ENCODE measurements around the gene ARSI.
A peak's percentile ranks its signal among the peaks of the same experiment; 100 is the strongest.

The ARSI gene

DNA sequence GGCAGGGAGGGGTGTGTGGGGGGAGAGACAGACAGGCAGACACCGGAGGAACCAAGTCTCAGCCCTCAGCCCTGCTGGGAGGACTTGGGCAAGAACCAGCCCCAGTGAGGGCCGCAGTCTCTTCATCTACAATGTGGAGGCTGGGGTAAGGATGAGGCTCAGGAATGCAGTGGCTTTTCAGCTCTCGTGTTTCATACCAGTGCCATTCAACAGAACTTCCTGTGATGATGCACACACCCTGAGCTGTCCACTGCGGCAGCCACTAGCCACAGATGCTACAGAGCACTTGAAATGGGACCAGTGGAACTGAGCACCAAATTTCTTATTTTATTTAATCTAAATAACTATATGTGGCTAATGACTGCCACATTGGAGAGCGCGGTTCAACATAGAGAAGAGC is 23.8 kb downstream of the ARSI start:
- CTCF ChIA-PET, result interaction anchor here (0.6 kb wide), 1 partner anchor 220 kb away, joined by 7 read pairs; no protein-coding TSS in a partner anchor
- no peak for TF ChIP-seq CTCF (conservative IDR thresholded peaks at IDR 0.05; ENCODE audit: low read depth)
- peak; percentile 49 for DNase-seq (ENCODE audit: low spot score)
- peak overlapping the region; percentile 19 for H3K27ac ChIP-seq
- POLR2A ChIA-PET (ENCODE audit: low non-redundant PET), result no interaction called here

GRCh38 chr5:150278046-150278730 is 24.5 kb downstream of the ARSI start:
- H3K27ac ChIP-seq, result peak overlapping the region; percentile 19
- CTCF ChIA-PET, result interaction anchor here (0.6 kb wide), 1 partner anchor 219 kb away, joined by 7 read pairs; no protein-coding TSS in a partner anchor
- TF ChIP-seq CTCF (conservative IDR thresholded peaks at IDR 0.05; ENCODE audit: low read depth), result no peak
- DNase-seq (ENCODE audit: low spot score), result no peak
- POLR2A ChIA-PET (ENCODE audit: low non-redundant PET), result no interaction called here

- no peak overlapping the region for H3K27ac ChIP-seq
- no peak for DNase-seq (ENCODE audit: low spot score)
- CTCF ChIA-PET, result interaction anchor here (0.9 kb wide), 1 partner anchor 9 kb away, joined by 3 read pairs; no protein-coding TSS in a partner anchor
- TF ChIP-seq CTCF (conservative IDR thresholded peaks at IDR 0.05; ENCODE audit: low read depth), result no peak
- POLR2A ChIA-PET (ENCODE audit: low non-redundant PET), result interaction anchor here (0.6 kb wide), 1 partner anchor 172 kb away, joined by 3 read pairs; no protein-coding TSS in a partner anchor
Observed at GRCh38 chr5:150277043-150277442, 25.7 kb downstream of the ARSI start.

GRCh38 chr5:150274811-150275210 is 27.9 kb downstream of the ARSI start:
- no peak overlapping the region for H3K27ac ChIP-seq
- no peak for DNase-seq (ENCODE audit: low spot score)
- ChIA-PET CTCF (interaction anchor here (0.7 to 0.8 kb wide), 2 partner anchors 33 to 68 kb away, joined by 3 to 4 read pairs; no protein-coding TSS in a partner anchor), POLR2A (ENCODE audit: low non-redundant PET) (no interaction called here)
- no peak for TF ChIP-seq CTCF (conservative IDR thresholded peaks at IDR 0.05; ENCODE audit: low read depth)

GRCh38 chr5:150272531-150272930 is 30.2 kb downstream of the ARSI start:
- ChIA-PET CTCF (interaction anchor here (0.6 to 4.4 kb wide), 10 partner anchors 10 to 178 kb away, joined by 3 to 49 read pairs (median 4); partner anchors contain the start of gene CAMK2A), POLR2A (ENCODE audit: low non-redundant PET) (interaction anchor here (0.7 kb wide), 1 partner anchor 78 kb away, joined by 5 read pairs; no protein-coding TSS in a partner anchor)
- H3K27ac ChIP-seq, result peak overlapping the region; percentile 10; the same call in 1 of the 2 replicates
- DNase-seq (ENCODE audit: low spot score), result peak; percentile 66
- TF ChIP-seq CTCF (conservative IDR thresholded peaks at IDR 0.05; ENCODE audit: low read depth), result no peak; the same call in 1 of the 2 replicates

DNA sequence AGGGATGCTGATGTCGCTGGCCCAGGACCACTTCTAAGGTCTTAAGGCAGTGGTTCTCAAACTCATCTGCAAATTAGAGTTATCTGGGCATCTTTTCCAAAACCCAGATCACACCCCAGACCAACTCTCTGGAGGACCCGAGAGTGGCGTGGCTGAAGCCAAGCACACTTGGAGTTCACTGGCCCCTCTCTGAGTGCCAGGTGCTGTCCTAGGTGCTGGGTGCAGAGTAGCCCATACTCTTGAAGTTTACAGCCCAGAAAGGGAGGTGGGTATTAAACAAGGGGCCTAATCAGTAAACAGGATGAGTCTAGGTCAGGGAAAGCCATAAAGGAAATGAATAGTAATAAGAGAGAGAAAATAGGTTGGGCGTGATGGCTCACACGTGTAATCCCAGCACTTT is 30.8 kb downstream of the ARSI start:
- no peak overlapping the region for H3K27ac ChIP-seq
- CTCF ChIA-PET, result interaction anchor here (0.6 to 4.4 kb wide), 9 partner anchors 9 to 178 kb away, joined by 3 to 49 read pairs (median 4); partner anchors contain the start of gene CAMK2A
- POLR2A ChIA-PET (ENCODE audit: low non-redundant PET), result no interaction called here
- no peak for DNase-seq (ENCODE audit: low spot score)
- TF ChIP-seq CTCF (conservative IDR thresholded peaks at IDR 0.05; ENCODE audit: low read depth), result no peak

Measured in RWPE1 (cell line).